Neural cell (in vitro differentiated cells): ENCODE results near the gene GSTM3.

ENCODE experiments used
- EZH2 ChIP-seq: fragments of 200-600, 300-800 bp; shearing (Covaris generic), sonication (generic); IDR thresholded peaks from 2 replicates; pipeline ENCODE4 v1.6.1; 2014; ENCODE audit warnings: antibody characterized with exemption, low read length, borderline replicate concordance, mild to moderate bottlenecking; ENCODE audit not compliant: insufficient read depth, poor library complexity, severe bottlenecking
- RAD21 ChIP-seq: fragments of 450-650 bp; conservative IDR thresholded peaks from 2 replicates; pipeline ENCODE4 v1.6.1; 2014; ENCODE audit warnings: antibody characterized with exemption, mild to moderate bottlenecking, moderate library complexity
- TF ChIP-seq, protein P1 (sequence below): fragments of 450-650 bp; IDR thresholded peaks from 2 replicates; pipeline ENCODE4 v1.5.1; 2014; ENCODE audit warnings: antibody characterized with exemption, mild to moderate bottlenecking, moderate library complexity; ENCODE audit not compliant: poor library complexity, severe bottlenecking

DNA sequence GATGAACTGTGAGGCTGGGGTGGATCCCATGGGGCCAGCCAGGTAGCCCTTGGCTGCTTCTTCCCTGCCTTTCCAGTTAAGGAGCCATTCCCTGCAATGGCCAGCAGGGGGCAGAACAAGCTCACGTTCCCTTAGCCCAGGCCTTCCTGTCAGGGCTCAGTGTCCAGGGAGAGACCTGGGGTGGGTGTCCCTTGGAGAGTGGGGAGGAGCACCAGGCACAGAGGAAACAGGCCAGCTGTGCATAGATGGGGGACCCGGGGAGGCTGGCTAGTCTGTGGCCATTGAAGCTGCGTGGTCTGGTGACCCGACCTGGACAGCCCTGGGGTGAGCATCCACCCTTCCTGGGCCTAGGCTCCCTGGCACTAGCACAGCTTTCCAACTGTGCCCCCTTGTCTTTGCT is 36.1 kb upstream of the GSTM3 start:
- TF ChIP-seq, protein P1, sequence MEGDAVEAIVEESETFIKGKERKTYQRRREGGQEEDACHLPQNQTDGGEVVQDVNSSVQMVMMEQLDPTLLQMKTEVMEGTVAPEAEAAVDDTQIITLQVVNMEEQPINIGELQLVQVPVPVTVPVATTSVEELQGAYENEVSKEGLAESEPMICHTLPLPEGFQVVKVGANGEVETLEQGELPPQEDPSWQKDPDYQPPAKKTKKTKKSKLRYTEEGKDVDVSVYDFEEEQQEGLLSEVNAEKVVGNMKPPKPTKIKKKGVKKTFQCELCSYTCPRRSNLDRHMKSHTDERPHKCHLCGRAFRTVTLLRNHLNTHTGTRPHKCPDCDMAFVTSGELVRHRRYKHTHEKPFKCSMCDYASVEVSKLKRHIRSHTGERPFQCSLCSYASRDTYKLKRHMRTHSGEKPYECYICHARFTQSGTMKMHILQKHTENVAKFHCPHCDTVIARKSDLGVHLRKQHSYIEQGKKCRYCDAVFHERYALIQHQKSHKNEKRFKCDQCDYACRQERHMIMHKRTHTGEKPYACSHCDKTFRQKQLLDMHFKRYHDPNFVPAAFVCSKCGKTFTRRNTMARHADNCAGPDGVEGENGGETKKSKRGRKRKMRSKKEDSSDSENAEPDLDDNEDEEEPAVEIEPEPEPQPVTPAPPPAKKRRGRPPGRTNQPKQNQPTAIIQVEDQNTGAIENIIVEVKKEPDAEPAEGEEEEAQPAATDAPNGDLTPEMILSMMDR: peak; percentile 98
- peak; percentile 99 for TF ChIP-seq RAD21
- TF ChIP-seq EZH2: no peak
